ENCODE measurements around the gene NSD1. TPM values are rescaled to one million over a fixed set of nuclear protein-coding genes. Genes with fewer than 3 reads are reported as not detected.

NSD1 gene
- total RNA-seq, 2 experiments from 2014 or later, result 87.6 to 93.3 TPM

DNA sequence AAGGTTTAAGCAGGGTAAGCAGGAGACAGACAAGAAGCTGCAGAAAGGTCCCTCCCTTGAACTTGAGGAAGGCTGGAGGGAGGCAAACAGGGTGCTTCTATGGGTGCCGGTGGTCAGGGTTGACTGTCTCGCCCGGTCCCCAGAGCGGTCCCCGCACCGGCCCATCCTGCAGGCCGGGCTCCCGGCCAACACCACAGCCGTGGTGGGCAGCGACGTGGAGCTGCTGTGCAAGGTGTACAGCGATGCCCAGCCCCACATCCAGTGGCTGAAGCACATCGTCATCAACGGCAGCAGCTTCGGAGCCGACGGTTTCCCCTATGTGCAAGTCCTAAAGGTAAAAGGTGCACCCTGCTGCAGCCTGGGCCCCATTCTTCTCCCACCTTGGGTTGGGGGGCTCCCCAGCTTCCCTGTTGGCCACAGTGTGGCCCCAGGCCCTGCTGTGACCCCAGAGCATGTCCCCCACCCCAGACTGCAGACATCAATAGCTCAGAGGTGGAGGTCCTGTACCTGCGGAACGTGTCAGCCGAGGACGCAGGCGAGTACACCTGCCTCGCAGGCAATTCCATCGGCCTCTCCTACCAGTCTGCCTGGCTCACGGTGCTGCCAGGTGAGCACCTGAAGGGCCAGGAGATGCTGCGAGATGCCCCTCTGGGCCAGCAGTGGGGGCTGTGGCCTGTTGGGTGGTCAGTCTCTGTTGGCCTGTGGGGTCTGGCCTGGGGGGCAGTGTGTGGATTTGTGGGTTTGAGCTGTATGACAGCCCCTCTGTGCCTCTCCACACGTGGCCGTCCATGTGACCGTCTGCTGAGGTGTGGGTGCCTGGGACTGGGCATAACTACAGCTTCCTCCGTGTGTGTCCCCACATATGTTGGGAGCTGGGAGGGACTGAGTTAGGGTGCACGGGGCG lies 41.1 kb upstream of the NSD1 start:
- ATAC-seq (ENCODE audit: poor library complexity) (no peak), DNase-seq (no peak)
- no peaks in the 10 kb centered on the region for H3K36me3 ChIP-seq (ENCODE audit: insufficient read depth, low read length)
- ChIA-PET POLR2A (interaction anchor here (1.2 kb wide), 1 partner anchor 10 kb away, joined by 3 read pairs; no protein-coding TSS in a partner anchor), CTCF (no interaction called here)
- Mint-ChIP-seq H3K36me3 (ENCODE audit: low read depth) (no peaks in the 10 kb centered on the region), H3K9me3 (no peaks in the 10 kb centered on the region), H3K4me1 (ENCODE audit: low read depth) (no peaks in the 10 kb centered on the region), H3K4me3 (no peak overlapping the region), H3K27ac (no peak overlapping the region), H3K27me3 (peaks cover 9% of the 10 kb centered on the region)
- H3K27me3 ChIP-seq (ENCODE audit: control insufficient read depth in 1 of 2, insufficient read depth in 2 of 2, low read length in 2 of 2), result peaks cover 5 to 9% of the 10 kb centered on the region in 2 experiments
- H3K4me3 ChIP-seq (ENCODE audit: low read length), result no peak overlapping the region
- intact Hi-C loops (cut with DNase I, micrococcal nuclease), result no loop called here
- H3K27ac ChIP-seq (ENCODE audit: low read depth in 1 of 2, low read length in 2 of 2), result no peak overlapping the region
- peaks cover 4% of the 10 kb centered on the region for H3K4me1 ChIP-seq (ENCODE audit: insufficient read depth, low read length)
- H3K9me3 ChIP-seq (ENCODE audit: control insufficient read depth in 1 of 2, insufficient read depth in 1 of 2, low read length in 2 of 2), result peaks cover 0 to under 1% of the 10 kb centered on the region in 2 experiments
- TF ChIP-seq, protein P1, sequence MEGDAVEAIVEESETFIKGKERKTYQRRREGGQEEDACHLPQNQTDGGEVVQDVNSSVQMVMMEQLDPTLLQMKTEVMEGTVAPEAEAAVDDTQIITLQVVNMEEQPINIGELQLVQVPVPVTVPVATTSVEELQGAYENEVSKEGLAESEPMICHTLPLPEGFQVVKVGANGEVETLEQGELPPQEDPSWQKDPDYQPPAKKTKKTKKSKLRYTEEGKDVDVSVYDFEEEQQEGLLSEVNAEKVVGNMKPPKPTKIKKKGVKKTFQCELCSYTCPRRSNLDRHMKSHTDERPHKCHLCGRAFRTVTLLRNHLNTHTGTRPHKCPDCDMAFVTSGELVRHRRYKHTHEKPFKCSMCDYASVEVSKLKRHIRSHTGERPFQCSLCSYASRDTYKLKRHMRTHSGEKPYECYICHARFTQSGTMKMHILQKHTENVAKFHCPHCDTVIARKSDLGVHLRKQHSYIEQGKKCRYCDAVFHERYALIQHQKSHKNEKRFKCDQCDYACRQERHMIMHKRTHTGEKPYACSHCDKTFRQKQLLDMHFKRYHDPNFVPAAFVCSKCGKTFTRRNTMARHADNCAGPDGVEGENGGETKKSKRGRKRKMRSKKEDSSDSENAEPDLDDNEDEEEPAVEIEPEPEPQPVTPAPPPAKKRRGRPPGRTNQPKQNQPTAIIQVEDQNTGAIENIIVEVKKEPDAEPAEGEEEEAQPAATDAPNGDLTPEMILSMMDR (IDR thresholded peaks at IDR 0.05), result no peak

DNA sequence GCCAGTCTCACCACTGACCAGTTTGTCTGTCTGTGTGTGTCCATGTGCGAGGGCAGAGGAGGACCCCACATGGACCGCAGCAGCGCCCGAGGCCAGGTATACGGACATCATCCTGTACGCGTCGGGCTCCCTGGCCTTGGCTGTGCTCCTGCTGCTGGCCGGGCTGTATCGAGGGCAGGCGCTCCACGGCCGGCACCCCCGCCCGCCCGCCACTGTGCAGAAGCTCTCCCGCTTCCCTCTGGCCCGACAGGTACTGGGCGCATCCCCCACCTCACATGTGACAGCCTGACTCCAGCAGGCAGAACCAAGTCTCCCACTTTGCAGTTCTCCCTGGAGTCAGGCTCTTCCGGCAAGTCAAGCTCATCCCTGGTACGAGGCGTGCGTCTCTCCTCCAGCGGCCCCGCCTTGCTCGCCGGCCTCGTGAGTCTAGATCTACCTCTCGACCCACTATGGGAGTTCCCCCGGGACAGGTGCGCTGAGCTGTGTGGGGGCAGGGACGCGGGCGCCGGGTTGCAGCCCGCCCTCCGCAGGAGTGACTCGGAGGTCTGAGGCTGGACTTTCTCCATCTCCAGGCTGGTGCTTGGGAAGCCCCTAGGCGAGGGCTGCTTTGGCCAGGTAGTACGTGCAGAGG lies 40.4 kb upstream of the NSD1 start:
- Mint-ChIP-seq H3K27me3 (peaks cover 4% of the 10 kb centered on the region), H3K36me3 (ENCODE audit: low read depth) (no peaks in the 10 kb centered on the region), H3K4me1 (ENCODE audit: low read depth) (no peaks in the 10 kb centered on the region), H3K27ac (no peak overlapping the region), H3K4me3 (no peak overlapping the region), H3K9me3 (no peaks in the 10 kb centered on the region)
- H3K27ac ChIP-seq (ENCODE audit: low read depth in 1 of 2, low read length in 2 of 2), result no peak overlapping the region
- DNase-seq (no peak), ATAC-seq (ENCODE audit: poor library complexity) (no peak)
- H3K4me3 ChIP-seq (ENCODE audit: low read length), result no peak overlapping the region
- no peaks in the 10 kb centered on the region for H3K9me3 ChIP-seq (ENCODE audit: control insufficient read depth in 1 of 2, insufficient read depth in 1 of 2, low read length in 2 of 2)
- ChIA-PET CTCF (no interaction called here), POLR2A (no interaction called here)
- H3K4me1 ChIP-seq (ENCODE audit: insufficient read depth, low read length), result no peaks in the 10 kb centered on the region
- TF ChIP-seq, protein P1 (IDR thresholded peaks at IDR 0.05), result no peak
- H3K27me3 ChIP-seq (ENCODE audit: control insufficient read depth in 1 of 2, insufficient read depth in 2 of 2, low read length in 2 of 2), result peaks cover 5% of the 10 kb centered on the region in 2 experiments
- intact Hi-C loops (cut with DNase I, micrococcal nuclease), result no loop called here
- no peaks in the 10 kb centered on the region for H3K36me3 ChIP-seq (ENCODE audit: insufficient read depth, low read length)

DNA sequence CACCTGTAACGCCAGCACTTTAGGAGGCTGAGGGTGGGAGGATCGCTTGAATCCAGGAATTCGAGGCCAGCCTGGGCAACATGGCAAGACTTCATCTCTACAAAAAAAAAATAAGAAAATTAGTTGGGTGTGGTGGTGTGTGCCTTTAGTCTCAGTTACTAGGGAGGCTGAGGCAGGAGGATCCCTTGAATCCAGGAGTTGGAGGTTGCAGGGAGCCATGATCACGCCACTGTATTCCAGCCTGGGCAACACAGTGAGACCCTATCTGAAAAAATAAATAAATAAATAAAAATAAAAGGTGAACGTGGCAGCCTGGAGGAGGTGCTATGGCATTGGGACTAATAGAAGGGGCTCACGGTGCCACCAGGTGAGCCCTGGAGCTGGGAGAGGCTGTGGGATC lies 39.8 kb upstream of the NSD1 start:
- Histone ChIP-seq H3K36me3 (ENCODE audit: insufficient read depth, low read length) (no peaks in the 10 kb centered on the region), H3K9me3 (ENCODE audit: control insufficient read depth in 1 of 2, insufficient read depth in 1 of 2, low read length in 2 of 2) (no peaks in the 10 kb centered on the region), H3K27ac (ENCODE audit: low read depth in 1 of 2, low read length in 2 of 2) (no peak overlapping the region), H3K27me3 (ENCODE audit: control insufficient read depth in 1 of 2, insufficient read depth in 2 of 2, low read length in 2 of 2) (no peaks in the 10 kb centered on the region), H3K4me3 (ENCODE audit: low read length) (no peak overlapping the region), H3K4me1 (ENCODE audit: insufficient read depth, low read length) (no peaks in the 10 kb centered on the region)
- Mint-ChIP-seq H3K27ac (no peak overlapping the region), H3K4me1 (ENCODE audit: low read depth) (no peaks in the 10 kb centered on the region), H3K9me3 (no peaks in the 10 kb centered on the region), H3K4me3 (no peak overlapping the region), H3K27me3 (peaks cover 3% of the 10 kb centered on the region), H3K36me3 (ENCODE audit: low read depth) (no peaks in the 10 kb centered on the region)
- intact Hi-C loops (cut with DNase I, micrococcal nuclease), result no loop called here
- POLR2A ChIA-PET, result no interaction called here
- ATAC-seq (ENCODE audit: poor library complexity) (no peak), DNase-seq (no peak)
- TF ChIP-seq, protein P1 (IDR thresholded peaks at IDR 0.05), result no peak
- CTCF ChIA-PET, result no interaction called here

Data from CD4-positive, alpha-beta T cell (primary cell).